ENCODE results near the gene OBP2A. TPM values are rescaled to one million over a fixed set of nuclear protein-coding genes. Genes with fewer than 3 reads are reported as not detected.

Gene OBP2A
- total RNA-seq, 1 donor from 2014 or later: not detected

DNA sequence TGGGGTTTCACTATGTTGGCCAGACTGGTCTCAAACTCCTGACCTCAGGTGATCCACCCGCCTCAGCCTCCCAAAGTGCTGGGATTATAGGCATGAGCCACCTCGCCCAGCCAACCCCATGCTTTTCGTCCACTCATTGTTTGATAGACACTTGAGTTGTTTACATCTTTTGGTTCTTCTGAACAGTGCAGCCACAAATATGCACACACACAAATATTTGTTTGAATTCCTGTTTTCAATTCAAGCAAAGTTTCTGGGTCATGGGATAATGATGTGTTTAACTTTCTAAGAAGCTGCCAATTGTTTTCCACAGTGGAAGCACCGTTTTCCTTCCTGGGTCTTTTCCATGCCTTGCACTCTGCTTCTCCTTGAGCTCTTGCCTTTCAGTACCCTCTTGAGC is 8.8 kb downstream of the OBP2A start:
- no peak for DNase-seq
- TF ChIP-seq, protein P1, sequence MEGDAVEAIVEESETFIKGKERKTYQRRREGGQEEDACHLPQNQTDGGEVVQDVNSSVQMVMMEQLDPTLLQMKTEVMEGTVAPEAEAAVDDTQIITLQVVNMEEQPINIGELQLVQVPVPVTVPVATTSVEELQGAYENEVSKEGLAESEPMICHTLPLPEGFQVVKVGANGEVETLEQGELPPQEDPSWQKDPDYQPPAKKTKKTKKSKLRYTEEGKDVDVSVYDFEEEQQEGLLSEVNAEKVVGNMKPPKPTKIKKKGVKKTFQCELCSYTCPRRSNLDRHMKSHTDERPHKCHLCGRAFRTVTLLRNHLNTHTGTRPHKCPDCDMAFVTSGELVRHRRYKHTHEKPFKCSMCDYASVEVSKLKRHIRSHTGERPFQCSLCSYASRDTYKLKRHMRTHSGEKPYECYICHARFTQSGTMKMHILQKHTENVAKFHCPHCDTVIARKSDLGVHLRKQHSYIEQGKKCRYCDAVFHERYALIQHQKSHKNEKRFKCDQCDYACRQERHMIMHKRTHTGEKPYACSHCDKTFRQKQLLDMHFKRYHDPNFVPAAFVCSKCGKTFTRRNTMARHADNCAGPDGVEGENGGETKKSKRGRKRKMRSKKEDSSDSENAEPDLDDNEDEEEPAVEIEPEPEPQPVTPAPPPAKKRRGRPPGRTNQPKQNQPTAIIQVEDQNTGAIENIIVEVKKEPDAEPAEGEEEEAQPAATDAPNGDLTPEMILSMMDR (IDR thresholded peaks at IDR 0.05): no peak
- no peak overlapping the region for H3K4me3 ChIP-seq
- no peaks in the 10 kb centered on the region for H3K27me3 ChIP-seq (ENCODE audit: low read depth)
- H3K27ac ChIP-seq: no peak overlapping the region
- intact Hi-C loops (cut with DNase I): no loop called here
- H3K9me3 ChIP-seq: no peaks in the 10 kb centered on the region
- no peaks in the 10 kb centered on the region for H3K36me3 ChIP-seq
- H3K4me1 ChIP-seq: no peaks in the 10 kb centered on the region
- peak in 1 of 2 donors; percentile 59 for ATAC-seq

GRCh38 chr9:135555203-135555602 is 9.3 kb downstream of the OBP2A start:
- intact Hi-C loops (cut with DNase I): no loop called here
- H3K4me3 ChIP-seq: no peak overlapping the region
- no peaks in the 10 kb centered on the region for H3K27me3 ChIP-seq (ENCODE audit: low read depth)
- H3K27ac ChIP-seq: no peak overlapping the region
- no peaks in the 10 kb centered on the region for H3K4me1 ChIP-seq
- TF ChIP-seq, protein P1 (IDR thresholded peaks at IDR 0.05): no peak
- no peak for DNase-seq
- ATAC-seq: no peak
- no peaks in the 10 kb centered on the region for H3K9me3 ChIP-seq
- no peaks in the 10 kb centered on the region for H3K36me3 ChIP-seq

DNA sequence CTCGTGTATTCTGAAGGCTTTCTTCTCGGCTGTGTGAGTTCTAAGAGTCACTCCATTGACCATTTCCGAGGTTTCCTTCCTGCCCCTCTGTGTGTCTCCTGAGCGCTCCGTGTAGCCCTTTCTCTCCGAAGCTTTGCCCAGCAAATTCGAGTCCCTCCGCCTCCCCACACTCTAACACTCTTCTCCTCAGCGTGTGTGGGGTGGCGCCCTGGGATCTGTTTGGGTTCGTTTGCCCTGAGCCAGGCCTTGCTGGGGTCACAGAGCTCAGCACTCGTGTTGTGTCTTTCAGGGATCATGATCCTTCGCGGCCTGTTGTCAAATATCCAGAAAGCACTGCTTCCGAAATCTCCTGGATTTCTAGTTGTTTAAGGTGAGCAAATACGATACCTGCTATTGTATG is 10.0 kb downstream of the OBP2A start:
- DNase-seq (no peak), ATAC-seq (no peak)
- Histone ChIP-seq H3K36me3 (no peaks in the 10 kb centered on the region), H3K4me3 (no peak overlapping the region), H3K27ac (no peak overlapping the region), H3K27me3 (ENCODE audit: low read depth) (peaks cover under 1% of the 10 kb centered on the region), H3K4me1 (no peaks in the 10 kb centered on the region), H3K9me3 (no peaks in the 10 kb centered on the region)
- TF ChIP-seq, protein P1 (IDR thresholded peaks at IDR 0.05): no peak
- intact Hi-C loops (cut with DNase I): no loop called here

- ATAC-seq: no peak
- TF ChIP-seq, protein P1 (IDR thresholded peaks at IDR 0.05): no peak
- no peak for DNase-seq
- no peaks in the 10 kb centered on the region for H3K9me3 ChIP-seq
- no peak overlapping the region for H3K4me3 ChIP-seq
- H3K27ac ChIP-seq: no peak overlapping the region
- no peaks in the 10 kb centered on the region for H3K36me3 ChIP-seq
- no peaks in the 10 kb centered on the region for H3K4me1 ChIP-seq
- peaks cover 17% of the 10 kb centered on the region for H3K27me3 ChIP-seq (ENCODE audit: low read depth)
- intact Hi-C loops (cut with DNase I): no loop called here
Observed at GRCh38 chr9:135559606-135560005, 13.7 kb downstream of the OBP2A start.

DNA sequence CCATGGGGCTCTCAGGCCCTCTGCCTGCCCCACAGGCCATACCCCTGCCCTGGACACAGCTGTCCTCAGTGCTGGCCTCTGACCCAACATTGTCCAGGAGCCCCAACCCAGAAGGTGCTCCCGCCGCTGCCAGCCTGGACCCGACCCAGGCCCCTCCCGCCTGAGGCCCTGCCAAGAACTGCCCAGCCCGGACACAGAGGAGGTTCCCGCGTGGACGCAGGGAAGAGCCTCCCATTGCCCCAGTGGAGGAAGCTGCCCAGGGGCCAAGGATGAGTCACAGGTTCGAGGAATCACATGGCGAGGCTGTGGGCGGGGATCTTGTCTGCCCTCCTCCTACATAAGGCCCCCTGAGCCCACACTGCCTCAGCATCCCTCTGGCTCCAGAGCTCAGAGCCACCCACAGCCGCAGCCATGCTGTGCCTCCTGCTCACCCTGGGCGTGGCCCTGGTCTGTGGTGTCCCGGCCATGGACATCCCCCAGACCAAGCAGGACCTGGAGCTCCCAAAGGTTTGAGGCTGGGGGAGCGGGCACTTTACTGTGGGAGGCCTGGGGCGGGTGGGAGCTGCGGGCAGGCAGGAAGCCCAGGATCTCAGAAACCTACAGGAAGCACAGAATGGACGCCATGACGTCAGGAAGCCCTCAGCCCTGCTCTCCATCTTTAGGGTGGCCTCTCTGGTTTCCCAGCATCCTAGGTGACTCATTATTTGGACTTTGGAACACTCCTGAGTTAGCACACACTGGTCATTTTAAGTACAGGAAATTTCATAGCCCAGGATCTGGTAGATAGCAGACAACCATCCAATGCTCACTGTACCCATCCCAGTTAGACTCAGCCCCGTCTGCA is 15.7 kb downstream of the OBP2A start, which contains the start of gene PAEP:
PAEP (plus strand) TSS at position 366 of the 844 bp plus-strand sequence.
- TF ChIP-seq, protein P1 (IDR thresholded peaks at IDR 0.05): no peak
- H3K4me3 ChIP-seq: no peak within 1 kb of the TSS
- no peaks in the 10 kb centered on the region for H3K4me1 ChIP-seq
- H3K36me3 ChIP-seq: no peaks in the 10 kb centered on the region
- H3K9me3 ChIP-seq: no peaks in the 10 kb centered on the region
- DNase-seq (no peak), ATAC-seq (no peak)
- H3K27ac ChIP-seq: no peak within 1 kb of the TSS
- peaks cover 26% of the 10 kb centered on the region for H3K27me3 ChIP-seq (ENCODE audit: low read depth)
- intact Hi-C loops (cut with DNase I): no loop called here
